GOT3 (cell line): ENCODE data around the gene PLCG2.
"Not testable (repeated sequence)": the region's sequence is repeated elsewhere in the genome, so short reads cannot be mapped to it uniquely, and the experiment has no call there.

Experiments used
- DNase-seq: peaks from one replicate; lab custom pipeline; 2025; ENCODE audit warnings: mixed read lengths; lab: John Stamatoyannopoulos, UW

PLCG2 gene

GRCh38 chr16:81997738-81998137 is 218.6 kb downstream of the PLCG2 start:
- DNase-seq: no peak

- no peak for DNase-seq
Measured at GRCh38 chr16:82002831-82003230, 223.7 kb downstream of the PLCG2 start.

GRCh38 chr16:82004601-82005000 is 225.5 kb downstream of the PLCG2 start:
- no peak for DNase-seq

GRCh38 chr16:82005027-82005830 is 226.1 kb downstream of the PLCG2 start:
- no peak for DNase-seq

- no peak for DNase-seq
Measured at GRCh38 chr16:82006036-82006435, 226.9 kb downstream of the PLCG2 start.

- DNase-seq: no peak
Measured at GRCh38 chr16:82007189-82007588, 228.1 kb downstream of the PLCG2 start.

- no peak for DNase-seq
Measured at GRCh38 chr16:82008957-82009592, 230.0 kb downstream of the PLCG2 start.

- DNase-seq: not testable (repeated sequence)
Measured at GRCh38 chr16:82009789-82010188, 230.7 kb downstream of the PLCG2 start.

- no peak for DNase-seq
Measured at GRCh38 chr16:82010649-82011048, 231.6 kb downstream of the PLCG2 start.

GRCh38 chr16:82011199-82011641 is 232.1 kb downstream of the PLCG2 start, which contains the start of gene SDR42E1:
SDR42E1 (minus strand) TSS chr16:82011470; CDS start chr16:82000858, 10,612 bp downstream.
- no peak for DNase-seq
